GM18505 (cell line): ENCODE measurements around the gene ISLR.

Source experiments
- ATAC-seq: cut with Tn5 transposase; IDR thresholded peaks from one replicate; pipeline ENCODE4 v1.9.1; 2021; ENCODE audit not compliant: unreplicated experiment
- POLR2A ChIP-seq: IDR thresholded peaks from 4 replicates; pipeline ENCODE4 v1.6.1; 2011; ENCODE audit warnings: borderline replicate concordance; ENCODE audit not compliant: insufficient read depth, insufficient read length; ENCODE audit errors: extremely low read depth

The ISLR gene

GRCh38 chr15:74201710-74202420 is 28.4 kb downstream of the ISLR start:
- ATAC-seq, result no peak
- no peak for TF ChIP-seq POLR2A

GRCh38 chr15:74202452-74203401 is 29.2 kb downstream of the ISLR start, which contains the start of gene STRA6:
TSS of gene STRA6 (minus strand) at chr15:74202787. CDS start at chr15:74202267, 520 bp downstream.
- ATAC-seq, result no peak
- TF ChIP-seq POLR2A, result no peak

GRCh38 chr15:74203914-74204431 is 30.5 kb downstream of the ISLR start:
- ATAC-seq, result no peak
- TF ChIP-seq POLR2A, result no peak

- TF ChIP-seq POLR2A, result no peak
These were observed 32.1 kb downstream of the ISLR start for GRCh38 chr15:74205582-74205947.

GRCh38 chr15:74206801-74207281 is 33.3 kb downstream of the ISLR start:
- no peak for ATAC-seq

More at GRCh38 chr15:74205582-74205947, 32.1 kb downstream of the ISLR start:
- ATAC-seq, result no peak

GRCh38 chr15:74207652-74208440 is 34.3 kb downstream of the ISLR start:
- ATAC-seq, result no peak
- TF ChIP-seq POLR2A, result no peak

More at GRCh38 chr15:74206801-74207281, 33.3 kb downstream of the ISLR start:
- TF ChIP-seq POLR2A, result no peak

GRCh38 chr15:74208496-74208895 is 35.0 kb downstream of the ISLR start:
- no peak for ATAC-seq
- TF ChIP-seq POLR2A, result no peak

GRCh38 chr15:74208901-74209559 is 35.5 kb downstream of the ISLR start:
- no peak for ATAC-seq

GRCh38 chr15:74209560-74209958 is 36.0 kb downstream of the ISLR start:
- no peak for TF ChIP-seq POLR2A
- no peak for ATAC-seq

More at GRCh38 chr15:74208901-74209559, 35.5 kb downstream of the ISLR start:
- no peak for TF ChIP-seq POLR2A

GRCh38 chr15:74209997-74210671 is 36.6 kb downstream of the ISLR start:
- no peak for ATAC-seq
- TF ChIP-seq POLR2A, result no peak

GRCh38 chr15:74210729-74211128 is 37.2 kb downstream of the ISLR start:
- no peak for TF ChIP-seq POLR2A
- ATAC-seq, result no peak

- ATAC-seq, result no peak
- TF ChIP-seq POLR2A, result no peak
These were observed 38.1 kb downstream of the ISLR start for GRCh38 chr15:74211656-74212055.

- ATAC-seq, result no peak
- no peak for TF ChIP-seq POLR2A
These were observed 39.0 kb downstream of the ISLR start for GRCh38 chr15:74212494-74212893.
